Fibroblast of upper back skin (primary cell): ENCODE results near the gene SDR42E2.
"Not testable (repeated sequence)": the region's sequence is repeated elsewhere in the genome, so short reads cannot be mapped to it uniquely, and the experiment has no call there.

Experiments
- DNase-seq: peaks from one replicate; pipeline ENCODE4 v3.0.0-alpha.2; 2013

The SDR42E2 gene

DNA sequence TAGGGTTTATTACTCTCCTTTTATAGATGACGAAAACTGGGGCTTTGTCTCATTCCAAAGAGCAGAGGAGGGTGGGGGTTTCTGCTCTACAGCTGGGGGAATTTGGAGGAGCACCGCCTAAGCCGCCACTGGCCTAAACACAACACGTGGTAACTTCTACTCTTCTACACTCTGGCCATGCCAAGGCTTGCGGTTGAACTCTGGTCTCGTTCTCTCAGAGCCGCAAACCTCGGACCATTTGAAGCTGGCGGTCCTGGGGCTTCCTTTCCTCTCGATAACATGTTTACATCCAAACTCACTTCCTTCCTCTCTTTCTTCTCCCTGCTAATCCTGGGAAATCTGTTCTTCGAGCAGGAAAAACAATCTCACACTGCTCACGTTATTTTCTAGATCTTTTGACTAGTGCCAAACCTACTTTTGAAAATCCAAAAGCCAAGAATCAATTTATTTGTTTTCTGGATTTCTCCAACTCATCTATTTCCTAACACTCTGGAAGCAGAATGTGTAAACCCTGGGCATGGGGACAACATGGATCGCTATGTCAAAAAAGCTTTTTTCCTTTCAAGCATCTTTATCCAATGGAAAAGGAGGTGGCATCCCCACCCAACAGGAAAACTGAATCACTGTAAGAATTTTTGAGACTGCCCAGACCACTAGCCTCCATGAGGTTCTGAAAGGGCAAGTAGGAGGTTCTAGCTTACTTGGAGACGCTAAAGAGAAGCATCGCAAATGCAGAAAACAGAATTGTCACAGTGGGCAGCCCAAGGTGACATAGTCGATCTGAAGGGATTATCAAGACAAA lies 30.2 kb downstream of the SDR42E2 start:
- peak; percentile 93 for DNase-seq

DNA sequence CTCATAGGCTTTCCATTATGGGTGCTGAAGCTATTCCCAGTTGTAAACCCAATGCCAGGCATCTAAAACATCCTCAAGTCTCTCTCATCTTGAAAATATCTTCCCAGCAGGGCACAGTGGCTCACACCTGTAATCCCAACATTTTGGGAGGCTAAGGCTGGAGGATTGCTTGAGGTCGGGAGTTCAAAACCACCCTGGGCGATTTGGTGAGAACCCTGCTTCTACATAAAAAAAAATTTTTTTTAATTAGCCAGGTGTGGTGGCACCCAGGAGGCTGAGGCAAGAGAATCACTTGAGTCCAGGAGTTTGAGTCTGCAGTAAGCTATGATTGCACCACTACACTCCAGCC lies 30.7 kb downstream of the SDR42E2 start:
- no peak for DNase-seq

DNA sequence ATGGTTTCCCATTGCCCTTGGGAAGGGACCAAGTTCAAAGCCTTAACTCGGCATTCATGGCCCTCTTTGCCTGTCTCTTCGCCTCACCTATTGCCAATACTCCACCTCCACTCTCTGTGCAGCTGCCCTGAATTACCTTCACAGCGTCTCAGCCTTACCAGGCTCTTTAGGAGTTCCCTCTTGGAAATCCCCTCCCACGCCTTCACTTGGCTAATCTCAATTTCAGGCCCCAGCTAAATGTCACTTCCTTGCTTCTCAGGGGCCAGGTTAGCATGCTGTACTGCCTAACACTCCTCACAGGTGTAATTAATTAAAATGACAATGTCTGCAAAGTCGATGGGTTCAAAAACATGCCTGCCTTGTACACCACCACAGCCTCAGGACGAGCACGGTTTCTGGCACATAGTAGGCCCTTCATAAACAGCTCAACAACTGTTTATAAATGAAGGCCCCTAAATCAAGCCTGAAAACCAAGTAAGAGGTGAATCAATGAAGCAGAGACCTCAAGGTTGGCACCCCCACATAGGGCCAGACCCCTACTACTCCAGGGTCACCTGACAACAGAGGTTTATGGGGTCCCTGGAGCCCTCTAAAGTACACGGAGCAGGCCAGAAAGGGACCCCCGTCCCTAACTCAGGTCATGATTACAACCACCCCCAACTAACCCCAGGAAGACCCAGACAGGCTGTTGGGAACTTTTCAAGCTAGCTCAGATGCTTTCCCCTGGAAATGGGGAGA lies 32.6 kb downstream of the SDR42E2 start:
- no peak for DNase-seq

DNA sequence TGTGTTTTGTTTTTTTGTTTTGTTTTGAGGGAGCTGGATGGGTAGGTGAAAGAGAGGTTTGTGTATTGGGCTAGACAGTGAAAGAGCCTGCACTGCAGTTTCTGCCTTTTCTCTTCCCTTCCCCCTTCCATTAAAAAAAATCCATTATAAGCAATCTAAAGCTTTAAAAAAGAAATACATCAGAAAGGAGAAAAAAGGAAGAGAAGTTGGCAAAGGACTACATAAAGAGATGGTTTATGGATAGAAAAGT lies 33.1 kb downstream of the SDR42E2 start:
- DNase-seq: no peak

DNA sequence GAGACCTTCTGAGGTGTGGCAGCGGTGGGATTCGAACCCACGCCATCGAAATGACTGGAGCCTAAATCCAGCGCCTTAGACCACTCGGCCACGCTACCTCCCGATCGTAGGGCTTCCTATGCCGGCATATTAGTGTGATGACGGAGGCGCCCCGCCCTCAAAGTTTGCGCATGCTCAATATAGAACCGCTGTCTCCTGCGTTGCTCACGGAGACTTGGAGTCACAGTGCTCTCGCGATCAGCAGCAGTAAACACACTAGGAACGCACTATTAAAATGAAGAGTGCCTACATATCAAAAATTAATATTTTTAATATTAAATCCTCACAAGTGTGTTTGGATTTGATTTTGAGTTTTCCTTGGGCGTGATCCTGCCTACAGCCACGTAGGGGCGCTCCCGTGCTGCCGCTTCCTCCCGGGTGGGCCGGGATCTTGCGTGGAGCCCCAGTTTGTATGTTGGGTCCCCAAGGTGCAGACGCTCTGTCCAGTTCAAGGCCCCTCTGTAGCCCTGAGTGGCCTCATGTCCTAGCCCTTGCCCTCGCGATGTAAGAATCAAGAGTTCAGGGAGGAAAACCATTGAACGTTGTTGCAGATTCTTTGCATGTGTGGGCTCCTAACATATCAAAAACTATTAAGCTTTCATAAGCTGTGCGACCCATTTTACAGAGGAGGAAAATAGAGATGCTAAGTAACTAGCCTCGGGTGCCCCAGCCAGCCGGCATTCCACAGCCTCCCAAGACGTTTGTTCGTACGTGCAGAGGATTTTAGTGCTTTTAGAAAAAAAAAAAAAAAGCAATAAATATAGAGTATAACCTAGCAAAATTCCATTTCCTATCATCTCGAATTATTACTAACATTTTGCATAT lies 33.6 kb downstream of the SDR42E2 start:
- DNase-seq: peak; percentile 91

DNA sequence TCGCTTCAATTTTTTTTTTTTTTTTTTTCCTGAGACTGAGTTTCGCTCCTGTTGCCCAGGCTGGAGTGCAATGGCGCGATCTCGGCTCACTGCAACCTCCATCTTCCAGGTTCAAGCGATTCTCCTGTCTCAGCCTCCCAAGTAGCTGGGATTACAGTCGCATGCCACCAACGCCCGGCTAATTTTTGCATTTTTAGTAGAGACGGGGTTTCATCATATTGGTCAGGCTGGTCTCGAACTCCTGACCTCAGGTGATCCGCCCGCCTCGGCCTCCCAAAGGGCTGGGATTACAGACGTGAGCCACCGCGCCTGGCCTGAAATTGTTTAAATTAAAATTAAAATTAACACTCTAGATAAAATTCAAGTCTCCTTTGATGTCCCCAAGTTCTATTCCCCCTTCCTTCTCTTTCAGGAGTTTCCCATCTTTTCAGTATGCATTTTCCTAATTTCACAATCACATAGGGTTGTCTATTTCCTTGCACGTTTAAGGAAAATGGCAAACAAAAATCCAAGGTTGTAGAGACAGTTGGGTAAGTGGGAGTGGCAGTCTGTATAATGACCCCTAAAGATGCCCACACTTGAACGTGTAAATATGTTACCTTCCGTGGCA lies 34.4 kb downstream of the SDR42E2 start:
- not testable (repeated sequence) for DNase-seq

DNA sequence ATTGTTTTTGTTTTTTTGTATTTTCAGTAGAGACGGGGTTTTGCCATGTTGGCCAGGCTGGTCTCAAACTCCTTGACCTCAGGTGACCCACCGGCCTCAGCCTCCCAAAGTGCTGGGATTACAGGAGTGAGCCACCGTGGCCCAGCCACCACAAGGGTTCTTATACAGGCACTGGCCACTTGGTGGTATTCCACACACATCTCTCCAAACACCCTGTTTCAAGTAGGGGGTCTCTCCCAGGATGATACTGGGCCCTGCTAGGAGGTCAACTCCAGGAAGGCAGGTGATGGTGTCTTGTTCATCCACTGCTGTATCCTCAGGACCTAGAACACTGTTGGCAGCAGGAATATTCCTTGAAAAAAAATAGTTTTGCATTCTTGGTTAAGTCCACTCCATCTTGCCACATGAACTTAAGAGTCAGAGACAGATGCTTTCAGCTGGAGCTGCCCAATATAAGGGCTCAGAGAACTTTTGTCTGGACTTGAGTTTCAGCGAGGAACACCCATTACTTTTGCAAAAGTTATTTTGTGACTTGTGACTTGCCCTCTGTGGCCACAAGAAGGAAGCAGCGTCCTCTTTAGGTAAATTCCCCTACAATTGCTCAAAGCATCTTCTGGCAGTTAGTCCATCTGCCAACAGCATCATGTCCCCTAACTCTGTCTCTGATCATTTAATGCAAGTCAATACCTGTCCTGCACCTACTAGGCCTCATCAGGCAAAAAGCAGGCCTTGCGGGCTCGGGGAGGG lies 36.4 kb downstream of the SDR42E2 start:
- DNase-seq: no peak

DNA sequence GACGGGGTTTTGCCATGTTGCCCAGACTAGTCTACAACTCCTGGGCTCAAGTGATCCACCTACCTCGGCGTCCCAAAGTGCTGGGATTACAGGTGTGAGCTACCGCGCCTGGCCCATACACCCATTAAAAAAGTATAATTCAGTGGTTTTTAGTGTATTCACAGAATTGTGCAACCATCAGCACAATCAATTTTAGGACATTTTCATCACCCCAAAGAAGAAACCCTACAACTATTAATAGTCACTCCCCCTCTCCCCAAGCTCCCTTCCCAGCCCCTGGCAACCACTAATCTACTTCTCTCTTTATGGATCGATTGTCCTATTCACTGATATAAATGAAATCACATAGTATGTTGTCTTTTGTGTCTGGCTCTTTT lies 39.9 kb downstream of the SDR42E2 start:
- DNase-seq: no peak

DNA sequence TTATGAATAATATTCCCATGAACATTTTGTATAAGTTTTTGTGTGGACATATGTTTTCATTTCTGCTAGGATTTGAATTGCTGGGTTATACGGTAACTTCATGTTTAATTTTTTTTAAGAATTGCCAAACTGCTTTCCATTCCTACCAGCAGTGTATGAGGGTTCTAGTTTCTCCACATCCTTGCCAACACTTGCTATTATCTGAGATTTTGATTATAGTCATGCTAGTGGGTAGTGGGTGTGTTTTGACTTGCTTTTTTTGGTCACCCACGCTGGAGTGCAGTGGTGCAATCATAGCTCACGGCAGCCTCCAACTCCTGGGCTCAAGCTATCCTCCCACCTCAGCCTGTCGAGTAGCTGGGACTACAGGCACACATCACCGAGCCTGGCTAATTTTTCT lies 40.8 kb downstream of the SDR42E2 start:
- no peak for DNase-seq

DNA sequence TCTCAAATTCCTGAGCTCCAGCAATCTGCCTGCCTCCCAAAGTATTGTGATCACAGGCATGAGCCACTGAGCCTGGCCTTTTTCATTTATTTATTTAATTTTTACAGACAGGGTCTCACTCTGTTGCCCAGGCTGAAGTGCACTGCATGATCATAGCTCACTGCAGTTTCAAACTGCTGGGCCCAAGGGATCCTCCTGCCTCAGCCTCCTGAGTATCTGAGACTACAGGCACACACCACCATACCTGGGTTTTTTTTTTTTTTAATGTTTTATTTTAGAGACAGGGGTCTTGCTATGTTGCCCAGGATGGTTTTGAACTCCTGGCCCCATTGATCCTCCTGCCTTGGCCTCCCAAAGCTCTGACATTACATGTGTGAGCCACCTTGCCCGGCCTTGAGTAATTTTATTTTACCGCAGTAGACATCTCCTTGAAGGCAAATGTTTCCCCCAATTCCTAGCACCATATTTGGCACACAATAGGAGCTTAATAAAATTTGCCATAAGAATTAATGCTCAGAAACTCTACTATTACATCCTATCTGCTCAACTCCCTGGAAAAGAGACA lies 41.9 kb downstream of the SDR42E2 start:
- DNase-seq: no peak

DNA sequence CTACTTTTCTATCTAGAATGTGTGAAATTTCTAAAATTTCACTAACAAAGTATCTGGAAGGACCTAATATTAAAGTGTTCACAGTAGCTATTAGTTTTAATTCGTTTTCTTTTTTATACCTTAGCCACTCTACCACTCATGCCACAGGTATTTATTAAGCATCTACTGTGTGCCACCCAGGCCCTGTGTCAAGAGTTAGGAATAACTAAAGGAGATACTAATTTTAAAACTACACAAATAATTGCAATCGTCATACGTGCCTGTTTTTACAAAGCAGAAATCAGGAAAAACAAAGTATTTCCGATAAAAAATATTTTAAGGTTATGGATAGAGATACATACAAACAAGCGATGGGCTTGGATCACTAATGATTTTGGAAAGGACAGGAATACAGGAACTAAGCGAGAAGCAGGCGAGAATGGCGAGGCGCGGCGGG lies 43.3 kb downstream of the SDR42E2 start:
- no peak for DNase-seq

DNA sequence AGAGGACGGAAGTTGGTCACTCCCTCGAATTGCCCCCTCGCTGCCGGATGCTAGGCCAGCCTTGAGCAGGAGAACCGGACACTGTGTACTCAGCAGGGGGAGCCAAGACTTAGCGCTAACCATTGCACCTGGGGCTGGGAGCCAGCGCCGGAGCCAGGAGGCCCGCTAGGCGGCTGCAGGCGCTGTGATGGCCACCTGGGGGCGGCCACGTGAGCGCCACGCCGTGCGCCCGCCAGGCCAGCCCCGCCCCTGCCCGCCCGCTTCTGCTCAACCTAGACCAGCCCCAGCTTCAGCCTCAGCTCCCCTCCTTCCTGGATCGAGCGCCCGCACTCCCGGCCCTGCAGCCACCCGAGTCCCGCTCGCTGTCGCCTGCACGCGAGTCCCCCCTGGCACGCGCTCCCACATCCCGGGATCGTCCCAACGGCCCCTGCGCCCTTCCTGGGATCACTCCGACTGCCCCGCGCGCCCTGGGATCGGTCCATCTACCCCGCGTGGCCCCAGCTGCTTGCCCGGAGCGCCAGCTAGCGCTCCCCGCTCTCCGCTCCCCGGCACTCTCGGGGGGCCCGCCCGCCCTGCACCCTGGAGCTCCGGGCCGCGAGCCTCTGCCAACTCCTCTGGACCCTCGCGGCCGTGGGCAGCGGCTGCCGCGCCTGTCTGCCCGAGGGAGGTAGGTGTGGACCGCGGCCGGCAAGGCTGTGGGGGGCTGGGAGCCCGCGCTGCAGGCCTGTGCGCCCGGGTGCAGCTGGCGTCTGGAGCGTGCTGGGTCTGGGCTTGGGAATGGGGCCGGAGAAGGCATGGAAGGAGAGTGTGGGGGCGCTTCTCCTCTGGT lies 43.9 kb downstream of the SDR42E2 start, which contains the start of gene EEF2K:
EEF2K (plus strand) TSS at position 266 of the 829 bp plus-strand sequence. CDS start 19,452 bp downstream, outside the sequence.
- DNase-seq: peak; percentile 94

DNA sequence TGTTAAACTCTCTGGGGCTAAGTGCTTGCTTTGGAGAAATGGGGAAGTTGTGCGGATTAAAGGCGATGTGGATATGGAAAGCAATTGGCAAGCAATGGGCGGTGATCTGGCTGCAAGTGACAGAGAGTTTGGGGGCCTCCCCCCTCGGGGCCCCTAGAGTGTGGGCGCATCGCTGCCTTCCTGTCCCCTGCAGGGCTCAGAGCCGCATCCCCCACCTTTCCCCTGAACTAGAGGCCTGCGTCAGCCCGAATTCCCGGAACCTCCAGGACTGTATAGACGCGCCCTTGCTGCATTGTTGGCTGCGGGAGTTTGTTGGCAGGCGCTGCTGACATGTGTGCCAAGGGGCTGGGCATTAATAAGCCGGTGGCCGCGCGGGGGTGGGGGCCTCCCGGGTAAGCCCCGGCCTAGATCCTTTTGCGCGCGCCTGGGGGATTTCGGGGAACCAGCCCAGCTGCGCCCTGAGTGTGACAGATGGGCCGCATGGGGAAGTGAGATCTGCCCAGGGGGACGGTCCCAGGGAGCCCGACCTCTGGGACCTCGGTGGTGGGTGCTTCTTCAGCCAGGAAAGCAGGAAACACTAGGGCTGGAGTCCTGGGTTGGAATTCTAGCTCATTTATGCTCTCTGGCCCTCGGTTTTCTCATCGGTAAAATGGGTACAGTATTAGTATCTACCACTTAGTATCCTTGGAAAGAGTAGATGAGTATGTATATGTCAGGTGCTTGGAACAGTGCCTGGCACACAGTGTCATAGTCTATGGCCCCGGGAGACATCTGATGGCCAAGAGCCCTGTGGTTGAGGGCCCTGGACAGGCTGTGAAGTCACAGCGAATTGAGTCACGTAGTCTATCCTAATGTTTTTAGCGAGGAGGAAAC lies 44.8 kb downstream of the SDR42E2 start:
- peak; percentile 73 for DNase-seq

DNA sequence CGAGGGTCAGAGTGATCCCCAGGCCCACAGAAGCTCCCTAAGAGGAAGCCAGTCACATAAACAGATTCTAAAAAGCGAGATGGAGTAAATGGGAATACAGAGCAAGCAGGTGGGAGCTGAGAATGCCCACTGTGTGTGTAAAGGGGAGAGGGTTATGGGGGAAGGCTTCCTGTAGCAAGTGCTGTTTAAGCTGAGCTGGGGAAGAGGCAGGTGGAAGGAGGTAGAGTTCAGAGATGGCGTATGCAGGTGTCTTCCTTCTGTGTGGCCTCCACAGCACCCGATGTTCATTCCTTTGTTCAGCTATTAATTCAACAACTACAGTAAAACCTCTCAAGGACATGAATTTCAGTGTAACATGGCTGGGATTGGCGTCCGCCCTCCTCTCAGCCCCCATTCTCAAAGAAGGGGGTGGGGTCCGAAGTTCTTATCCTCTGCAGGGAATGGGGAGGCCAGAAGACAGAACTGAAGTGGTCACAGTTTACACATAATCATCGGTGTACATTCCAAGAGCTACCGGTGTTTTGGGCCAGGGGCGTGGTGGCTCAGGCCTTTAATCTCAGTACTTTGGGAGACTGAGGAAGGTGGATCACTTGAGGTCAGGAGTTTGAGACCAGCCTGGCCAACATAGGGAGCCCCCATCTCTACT lies 45.5 kb downstream of the SDR42E2 start:
- DNase-seq: no peak

DNA sequence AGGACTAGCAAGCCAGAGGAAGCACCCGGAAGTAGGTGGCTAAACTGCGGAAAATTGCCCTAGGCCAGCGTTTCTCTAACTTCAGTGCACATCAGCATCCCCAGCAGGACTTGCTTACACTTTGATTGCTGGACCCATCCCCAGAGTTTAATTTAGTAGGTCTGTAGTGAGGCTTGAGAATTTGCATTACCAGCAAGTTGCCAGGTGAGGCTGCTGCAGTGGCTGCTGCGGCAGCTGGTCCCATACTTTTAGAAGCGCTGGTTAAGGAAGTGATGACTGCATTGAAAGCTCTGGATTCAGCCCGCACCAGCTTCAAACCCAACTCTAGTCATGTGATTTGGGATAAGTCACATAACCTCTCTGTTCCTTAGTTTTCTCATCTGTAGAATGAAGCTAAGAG lies 48.0 kb downstream of the SDR42E2 start:
- DNase-seq: no peak

DNA sequence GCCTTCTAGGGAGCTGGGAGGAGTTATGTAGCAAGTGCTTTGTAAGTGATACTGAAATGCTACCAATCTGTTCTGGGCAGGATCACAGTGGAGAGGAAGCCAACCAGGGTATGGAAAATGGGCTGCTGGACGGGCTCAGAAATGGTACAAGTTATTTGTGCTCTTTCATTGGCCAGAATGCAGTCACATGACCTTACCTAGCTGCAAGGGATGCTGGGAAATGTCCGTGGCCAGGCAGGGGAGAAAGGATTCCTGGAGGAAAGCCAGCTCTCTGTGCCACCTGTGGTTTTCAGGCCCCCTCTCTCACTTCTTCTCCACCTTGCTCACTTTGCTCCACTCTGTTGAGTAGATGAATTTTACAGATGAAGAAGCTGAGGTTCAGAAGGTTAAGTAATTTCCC lies 48.5 kb downstream of the SDR42E2 start:
- no peak for DNase-seq

DNA sequence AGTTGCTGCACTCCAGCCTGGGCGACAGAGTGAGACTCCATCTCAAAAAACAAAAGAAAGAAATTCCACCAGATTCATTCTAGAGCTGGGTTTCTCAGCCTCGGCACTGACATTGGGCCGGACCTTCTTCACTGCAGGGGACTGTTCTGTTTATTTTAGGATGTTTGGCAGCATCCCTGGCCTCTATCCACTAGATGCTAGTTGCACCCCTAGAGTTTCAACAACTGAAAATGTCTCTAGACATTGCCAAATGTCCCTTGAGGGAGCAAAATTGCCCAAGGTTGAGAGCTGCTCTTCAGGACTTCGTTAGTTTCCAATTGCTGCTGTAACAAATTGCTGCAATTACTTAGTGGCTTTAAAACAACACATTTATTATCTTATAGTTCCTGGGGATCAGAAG lies 50.9 kb downstream of the SDR42E2 start:
- no peak for DNase-seq

DNA sequence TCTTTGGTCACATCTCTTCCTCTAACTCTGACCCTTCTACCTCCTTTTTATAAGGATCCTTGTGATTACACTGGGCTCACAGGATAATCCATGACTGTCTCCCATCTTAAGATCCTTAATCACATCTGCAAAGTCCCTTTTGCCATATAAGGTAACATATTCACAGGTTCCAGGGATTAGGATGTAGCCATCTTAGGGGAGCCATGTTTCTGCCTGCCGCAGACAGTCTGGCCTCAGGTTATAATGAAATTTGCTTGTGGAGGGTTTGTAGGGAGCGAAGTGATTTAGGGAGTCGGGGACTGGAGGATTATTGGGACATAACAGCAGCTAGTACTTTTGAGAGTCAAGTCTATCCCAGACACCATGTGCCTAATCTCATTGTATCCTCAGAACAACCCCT lies 51.5 kb downstream of the SDR42E2 start:
- DNase-seq: no peak

DNA sequence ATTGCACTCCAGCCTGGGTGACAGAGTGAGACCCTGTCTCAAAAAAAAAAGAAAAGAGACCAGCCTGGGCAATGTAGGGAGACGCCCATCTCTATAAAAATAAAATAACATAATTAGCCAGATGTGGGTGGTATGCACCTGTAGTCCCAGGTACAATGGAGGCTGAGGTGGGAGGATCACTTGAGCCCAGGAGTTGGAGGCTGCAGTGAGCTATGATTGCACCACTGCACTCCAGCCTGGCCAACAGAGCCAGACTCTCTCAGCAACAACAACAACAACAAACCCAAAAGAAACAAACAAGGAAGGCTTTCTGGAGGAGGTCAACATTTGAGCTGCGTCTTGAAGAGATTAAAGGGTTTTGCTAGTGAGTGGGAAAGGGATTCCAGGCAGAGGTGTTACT lies 52.1 kb downstream of the SDR42E2 start:
- DNase-seq: no peak

DNA sequence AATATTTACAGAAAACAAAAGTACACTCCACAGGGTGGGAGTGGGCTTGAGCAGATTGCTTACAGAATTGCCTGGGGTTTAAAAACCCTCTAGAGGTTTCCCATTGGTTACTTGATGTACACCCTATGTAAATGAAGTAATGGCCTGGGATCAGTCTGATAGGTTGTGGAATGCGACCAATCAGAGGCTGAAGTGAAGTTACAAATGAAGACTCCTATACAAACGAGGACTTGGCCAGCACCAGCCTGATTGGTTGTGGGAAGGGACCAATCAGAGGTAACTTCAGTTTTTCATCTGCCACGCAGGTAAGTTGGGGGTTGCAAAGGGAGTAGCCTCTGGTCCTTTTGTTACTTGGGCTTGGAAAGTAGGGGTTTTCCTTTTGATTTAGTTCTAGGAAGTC lies 52.6 kb downstream of the SDR42E2 start:
- no peak for DNase-seq
